Measurements from ENCODE around the gene TDP2. TPM values are rescaled to one million over a fixed set of nuclear protein-coding genes. Genes with fewer than 3 reads are reported as not detected.

TDP2 gene
- total and polyA plus RNA-seq, 2 donors (not counting 1 experiment from before 2014, with no cell fraction given), result 32.5 to 37.5 TPM

DNA sequence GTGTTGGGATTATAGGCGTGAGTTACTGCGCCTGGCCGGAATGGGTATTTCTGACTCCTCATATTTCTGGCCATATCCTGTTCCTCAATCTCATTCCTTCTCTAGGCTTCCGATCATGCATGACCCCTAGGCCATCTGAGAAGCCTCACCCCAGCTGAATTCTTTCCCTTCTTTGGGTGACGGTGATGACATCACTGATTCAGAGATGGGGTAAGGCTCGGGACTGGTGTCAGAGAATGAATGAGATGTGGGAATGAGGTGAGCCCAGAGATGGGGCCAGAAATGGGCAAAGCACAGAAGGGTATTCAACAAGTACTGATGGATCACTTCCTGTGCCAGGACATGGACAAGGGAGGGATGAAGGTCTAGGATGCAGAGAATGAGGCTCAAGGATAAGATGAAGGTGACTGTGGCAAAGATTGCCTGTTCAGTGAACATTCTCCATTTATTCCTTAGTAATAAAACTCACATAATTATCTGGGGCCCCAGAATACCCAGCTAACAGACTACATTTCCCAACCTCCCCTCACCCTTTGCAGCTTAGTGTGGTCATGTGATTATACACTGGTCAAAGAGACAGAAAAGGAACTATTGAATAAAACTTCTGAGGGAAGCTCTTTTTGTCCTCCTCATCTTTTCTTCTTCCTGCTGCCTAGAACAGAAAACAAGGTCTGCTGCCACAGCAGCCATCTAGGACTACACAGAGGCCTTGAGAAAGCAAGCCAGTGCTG lies 60.3 kb downstream of the TDP2 start:
- Histone ChIP-seq H2AFZ (ENCODE audit: low read length) (no peak overlapping the region), H3K27me3 (ENCODE audit: control insufficient read depth, insufficient read depth, low read length) (no peaks in the 10 kb centered on the region), H3K79me2 (ENCODE audit: control insufficient read depth, insufficient read depth, low read length) (no peaks in the 10 kb centered on the region), H3K4me2 (ENCODE audit: extremely low read depth, insufficient read depth, low read length) (no peak overlapping the region), H4K20me1 (ENCODE audit: control insufficient read depth, extremely low read depth, insufficient read depth, low read length) (no peaks in the 10 kb centered on the region), H3K4me3 (replicated peaks in 1 of 4; ENCODE audit: control extremely low read depth in 1 of 4, insufficient read depth in 1 of 4, low read depth in 3 of 4, low read length in 4 of 4) (no peak overlapping the region), H3K27ac (ENCODE audit: insufficient read depth, low read length) (no peak overlapping the region), H3K9ac (ENCODE audit: insufficient read depth, low read length) (no peak overlapping the region), H3K4me1 (ENCODE audit: control insufficient read depth, extremely low read depth, insufficient read depth, low read length) (no peaks in the 10 kb centered on the region), H3K36me3 (ENCODE audit: control insufficient read depth, insufficient read depth, low read length) (no peaks in the 10 kb centered on the region), H3K9me3 (ENCODE audit: control insufficient read depth, insufficient read depth, low read depth, low read length) (no peaks in the 10 kb centered on the region)
- no peak for DNase-seq (ENCODE audit: low read depth in 2 of 2)
- TF ChIP-seq, protein P1, sequence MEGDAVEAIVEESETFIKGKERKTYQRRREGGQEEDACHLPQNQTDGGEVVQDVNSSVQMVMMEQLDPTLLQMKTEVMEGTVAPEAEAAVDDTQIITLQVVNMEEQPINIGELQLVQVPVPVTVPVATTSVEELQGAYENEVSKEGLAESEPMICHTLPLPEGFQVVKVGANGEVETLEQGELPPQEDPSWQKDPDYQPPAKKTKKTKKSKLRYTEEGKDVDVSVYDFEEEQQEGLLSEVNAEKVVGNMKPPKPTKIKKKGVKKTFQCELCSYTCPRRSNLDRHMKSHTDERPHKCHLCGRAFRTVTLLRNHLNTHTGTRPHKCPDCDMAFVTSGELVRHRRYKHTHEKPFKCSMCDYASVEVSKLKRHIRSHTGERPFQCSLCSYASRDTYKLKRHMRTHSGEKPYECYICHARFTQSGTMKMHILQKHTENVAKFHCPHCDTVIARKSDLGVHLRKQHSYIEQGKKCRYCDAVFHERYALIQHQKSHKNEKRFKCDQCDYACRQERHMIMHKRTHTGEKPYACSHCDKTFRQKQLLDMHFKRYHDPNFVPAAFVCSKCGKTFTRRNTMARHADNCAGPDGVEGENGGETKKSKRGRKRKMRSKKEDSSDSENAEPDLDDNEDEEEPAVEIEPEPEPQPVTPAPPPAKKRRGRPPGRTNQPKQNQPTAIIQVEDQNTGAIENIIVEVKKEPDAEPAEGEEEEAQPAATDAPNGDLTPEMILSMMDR (conservative IDR thresholded peaks at IDR 0.05 in 1 of 2, IDR thresholded peaks at IDR 0.05 in 1 of 2; ENCODE audit: low read depth in 1 of 2, low read length in 2 of 2), result no peak
- TF ChIP-seq EZH2 (IDR thresholded peaks at IDR 0.05; ENCODE audit: low read length, missing control alignments), result no peak

- no peaks in the 10 kb centered on the region for H3K36me3 ChIP-seq (ENCODE audit: control insufficient read depth, insufficient read depth, low read length)
- no peaks in the 10 kb centered on the region for H3K9me3 ChIP-seq (ENCODE audit: control insufficient read depth, insufficient read depth, low read depth, low read length)
- H3K4me3 ChIP-seq (replicated peaks in 1 of 4; ENCODE audit: control extremely low read depth in 1 of 4, insufficient read depth in 1 of 4, low read depth in 3 of 4, low read length in 4 of 4), result no peak overlapping the region
- H3K9ac ChIP-seq (ENCODE audit: insufficient read depth, low read length), result no peak overlapping the region
- no peaks in the 10 kb centered on the region for H3K4me1 ChIP-seq (ENCODE audit: control insufficient read depth, extremely low read depth, insufficient read depth, low read length)
- no peak overlapping the region for H3K27ac ChIP-seq (ENCODE audit: insufficient read depth, low read length)
- no peak overlapping the region for H3K4me2 ChIP-seq (ENCODE audit: extremely low read depth, insufficient read depth, low read length)
- no peaks in the 10 kb centered on the region for H3K79me2 ChIP-seq (ENCODE audit: control insufficient read depth, insufficient read depth, low read length)
- H4K20me1 ChIP-seq (ENCODE audit: control insufficient read depth, extremely low read depth, insufficient read depth, low read length), result no peaks in the 10 kb centered on the region
- H3K27me3 ChIP-seq (ENCODE audit: control insufficient read depth, insufficient read depth, low read length), result no peaks in the 10 kb centered on the region
- DNase-seq (ENCODE audit: low read depth in 2 of 2), result no peak
- H2AFZ ChIP-seq (ENCODE audit: low read length), result no peak overlapping the region
- no peak for TF ChIP-seq EZH2 (IDR thresholded peaks at IDR 0.05; ENCODE audit: low read length, missing control alignments)
- TF ChIP-seq, protein P1 (conservative IDR thresholded peaks at IDR 0.05 in 1 of 2, IDR thresholded peaks at IDR 0.05 in 1 of 2; ENCODE audit: low read depth in 1 of 2, low read length in 2 of 2), result no peak
These were observed 63.5 kb downstream of the TDP2 start for GRCh38 chr6:24603241-24603640.

DNA sequence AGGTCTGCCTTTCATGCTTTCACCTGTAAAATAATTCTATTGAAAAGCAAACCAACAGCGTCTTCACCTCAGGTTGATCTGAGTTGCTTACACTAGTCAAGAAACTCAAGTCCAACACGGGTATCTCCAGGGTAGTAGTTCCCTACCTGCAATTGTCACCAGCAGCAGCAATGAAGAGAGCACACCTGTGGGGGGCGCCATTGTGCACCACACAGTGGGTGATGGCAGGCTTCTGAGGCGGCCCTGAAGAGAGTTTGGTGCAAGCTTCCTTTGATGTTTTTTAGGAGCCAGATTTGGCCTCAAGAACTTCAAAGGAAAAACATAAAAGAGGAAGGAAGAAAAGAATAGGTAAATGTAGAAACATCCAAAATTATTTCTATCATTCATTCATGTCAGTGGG lies 65.8 kb downstream of the TDP2 start:
- Histone ChIP-seq H3K4me1 (ENCODE audit: control insufficient read depth, extremely low read depth, insufficient read depth, low read length) (no peaks in the 10 kb centered on the region), H3K27me3 (ENCODE audit: control insufficient read depth, insufficient read depth, low read length) (no peaks in the 10 kb centered on the region), H2AFZ (ENCODE audit: low read length) (no peak overlapping the region), H3K9me3 (ENCODE audit: control insufficient read depth, insufficient read depth, low read depth, low read length) (no peaks in the 10 kb centered on the region), H3K4me3 (replicated peaks in 1 of 4; ENCODE audit: control extremely low read depth in 1 of 4, insufficient read depth in 1 of 4, low read depth in 3 of 4, low read length in 4 of 4) (no peak overlapping the region), H3K27ac (ENCODE audit: insufficient read depth, low read length) (no peak overlapping the region), H3K36me3 (ENCODE audit: control insufficient read depth, insufficient read depth, low read length) (no peaks in the 10 kb centered on the region), H3K79me2 (ENCODE audit: control insufficient read depth, insufficient read depth, low read length) (no peaks in the 10 kb centered on the region), H3K4me2 (ENCODE audit: extremely low read depth, insufficient read depth, low read length) (no peak overlapping the region), H3K9ac (ENCODE audit: insufficient read depth, low read length) (no peak overlapping the region), H4K20me1 (ENCODE audit: control insufficient read depth, extremely low read depth, insufficient read depth, low read length) (no peaks in the 10 kb centered on the region)
- no peak for DNase-seq (ENCODE audit: low read depth in 2 of 2)
- no peak for TF ChIP-seq EZH2 (IDR thresholded peaks at IDR 0.05; ENCODE audit: low read length, missing control alignments)
- TF ChIP-seq, protein P1 (conservative IDR thresholded peaks at IDR 0.05 in 1 of 2, IDR thresholded peaks at IDR 0.05 in 1 of 2; ENCODE audit: low read depth in 1 of 2, low read length in 2 of 2), result no peak

Other genes with a start within 250 kb of the TDP2 start
- under 0.01 TPM in 2 replicates for gene GPLD1, start 177.3 kb downstream of the TDP2 start, total RNA-seq
- 0.01 and 0.07 TPM in 2 replicates for gene GPLD1, start 177.3 kb downstream of the TDP2 start, polyA plus RNA-seq
- 0.26 and 0.33 TPM in 2 replicates for gene ALDH5A1, start 171.9 kb downstream of the TDP2 start, total RNA-seq
- gene ALDH5A1, start 171.9 kb downstream of the TDP2 start, polyA plus RNA-seq, result 0.11 and 0.23 TPM in 2 replicates
- under 0.01 TPM in 2 replicates for gene KIAA0319, start 20.7 kb downstream of the TDP2 start, total RNA-seq
- 0.01 and 0.08 TPM in 2 replicates for gene KIAA0319, start 20.7 kb downstream of the TDP2 start, polyA plus RNA-seq
- gene ACOT13, start 178 bp upstream of the TDP2 start, total RNA-seq, result 7.7 and 12.2 TPM in 2 replicates
- gene ACOT13, start 178 bp upstream of the TDP2 start, polyA plus RNA-seq, result 23.7 and 26.4 TPM in 2 replicates
- 72.9 and 103 TPM in 2 replicates for gene C6orf62, start 52.3 kb upstream of the TDP2 start, total RNA-seq
- gene C6orf62, start 52.3 kb upstream of the TDP2 start, polyA plus RNA-seq, result 120 and 147 TPM in 2 replicates
- 12.9 and 13.6 TPM in 2 replicates for gene GMNN, start 108.0 kb upstream of the TDP2 start, total RNA-seq
- 18.9 and 35.5 TPM in 2 replicates for gene GMNN, start 108.0 kb upstream of the TDP2 start, polyA plus RNA-seq
- not detected in 2 replicates for gene ARMH2, start 132.0 kb upstream of the TDP2 start, total RNA-seq
- gene ARMH2, start 132.0 kb upstream of the TDP2 start, polyA plus RNA-seq, result not detected in 2 replicates

All from fibroblast of lung (primary cell).